Measurements from ENCODE around the gene ZNF394.

DNA sequence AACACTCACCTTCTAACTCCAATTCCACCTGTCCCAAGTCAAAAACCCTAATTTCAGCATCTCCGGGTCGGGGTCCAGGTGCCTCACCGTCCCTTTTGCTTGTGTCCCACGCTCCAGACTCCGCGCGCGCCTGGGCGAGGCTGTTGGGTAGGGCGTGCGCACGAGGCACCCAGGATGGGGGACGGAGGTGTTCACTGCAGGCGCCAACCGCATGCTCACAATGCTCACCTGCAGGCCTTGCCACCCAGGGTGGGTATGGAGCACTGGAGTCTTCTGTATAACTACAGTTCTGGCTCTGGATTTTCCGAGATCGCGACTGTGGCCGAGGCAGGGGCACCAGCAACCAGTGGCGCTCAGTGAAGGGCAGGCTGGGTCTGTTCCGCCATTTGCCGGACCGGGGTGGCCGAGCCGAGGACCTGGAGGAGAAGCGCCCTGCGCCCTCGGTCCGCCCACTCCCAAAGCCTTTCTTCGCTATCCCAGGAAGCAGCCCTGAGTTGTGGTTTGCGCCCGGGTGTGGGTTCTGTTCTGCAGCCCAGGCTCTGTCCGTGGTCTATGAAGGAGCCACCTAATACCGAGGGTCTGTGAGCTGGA, 43.1 kb upstream of the ZNF394 start:
- TF ChIP-seq, protein P1, sequence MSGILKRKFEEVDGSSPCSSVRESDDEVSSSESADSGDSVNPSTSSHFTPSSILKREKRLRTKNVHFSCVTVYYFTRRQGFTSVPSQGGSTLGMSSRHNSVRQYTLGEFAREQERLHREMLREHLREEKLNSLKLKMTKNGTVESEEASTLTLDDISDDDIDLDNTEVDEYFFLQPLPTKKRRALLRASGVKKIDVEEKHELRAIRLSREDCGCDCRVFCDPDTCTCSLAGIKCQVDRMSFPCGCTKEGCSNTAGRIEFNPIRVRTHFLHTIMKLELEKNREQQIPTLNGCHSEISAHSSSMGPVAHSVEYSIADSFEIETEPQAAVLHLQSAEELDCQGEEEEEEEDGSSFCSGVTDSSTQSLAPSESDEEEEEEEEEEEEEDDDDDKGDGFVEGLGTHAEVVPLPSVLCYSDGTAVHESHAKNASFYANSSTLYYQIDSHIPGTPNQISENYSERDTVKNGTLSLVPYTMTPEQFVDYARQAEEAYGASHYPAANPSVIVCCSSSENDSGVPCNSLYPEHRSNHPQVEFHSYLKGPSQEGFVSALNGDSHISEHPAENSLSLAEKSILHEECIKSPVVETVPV (CRISPR knock-in tag; IDR thresholded peaks at IDR 0.05) = no peak
- no peak for TF ChIP-seq ZC3H10 (CRISPR knock-in tag; IDR thresholded peaks at IDR 0.05)

All from SK-N-SH treated with all-trans-retinoic acid at 6 μM for 48 hours (cell line).